Heart right ventricle (tissue), 16 donors: ENCODE results near the gene EIPR1. TPM values are rescaled to one million over a fixed set of nuclear protein-coding genes. Genes with fewer than 3 reads are reported as not detected.

Experiments
- ATAC-seq, 8 donors: fragments of 200-7000 bp; cut with Tn5 transposase; one replicate each; pipeline ENCODE4 v1.9.1; 2020; ENCODE audit warnings: mild to moderate bottlenecking in 8 of 8, moderate library complexity in 8 of 8, moderate number of reproducible peaks in 1 of 8
- DNase-seq, 2 donors: peaks; one replicate each; pipeline ENCODE4 v3.0.0-alpha.2; 2020
- H3K27ac ChIP-seq, 10 donors: fragments of 200-600 bp; sonication (generic) in 2 of 10; one replicate each; pipeline versions ENCODE4 v1.5.0 to v1.8.0; 2020 to 2022; ENCODE audit warnings: mild to moderate bottlenecking in 3 of 10
- H3K27me3 ChIP-seq, 7 donors: fragments of 200-600 bp; one replicate each; pipeline ENCODE4 v1.8.0; 2021 to 2022; ENCODE audit warnings: mild to moderate bottlenecking in 2 of 7
- H3K36me3 ChIP-seq, 9 donors: fragments of 200-600 bp; sonication (generic) in 1 of 9; one replicate each; pipeline versions ENCODE4 v1.5.0 to v1.8.0; 2020 to 2022; ENCODE audit warnings: mild to moderate bottlenecking in 2 of 9
- H3K4me1 ChIP-seq, 9 donors: fragments of 200-600 bp; sonication (generic) in 1 of 9; one replicate each; pipeline versions ENCODE4 v1.5.0 to v1.8.0; 2020 to 2022; ENCODE audit warnings: mild to moderate bottlenecking in 4 of 9
- H3K4me3 ChIP-seq, 10 donors: fragments of 200-600 bp; sonication (generic) in 2 of 10; one replicate each; pipeline versions ENCODE4 v1.5.0 to v1.8.0; 2020 to 2022; ENCODE audit warnings: mild to moderate bottlenecking in 7 of 10, moderate library complexity in 2 of 10
- H3K9me3 ChIP-seq, 11 donors: fragments of 200-600 bp in 10 of 11; sonication (generic) in 2 of 11; one replicate each; pipeline versions ENCODE4 v1.5.0 to v1.8.0; 2013 to 2022; ENCODE audit warnings: mild to moderate bottlenecking in 2 of 11, control low read depth in 1 of 11, moderate library complexity in 1 of 11
- WGBS, 2 donors: extraction: QIAGEN DNeasy Blood & Tissue Kit; methylation state at CpG; one replicate each; pipeline ENCODE4 v1.1.7; 2013; ENCODE audit warnings: inconsistent platforms in 1 of 2; 5-methylcytosine and 5-hydroxymethylcytosine counted together
- intact Hi-C, 10 donors: fragments of 100-400 bp; cut with DNase I; formaldehyde crosslinking; loops; one replicate each; pipeline versions ENCODE4 v1.11.1 to v1.14.2; 2022
- polyA plus RNA-seq, 2 donors: library from polyadenylated mRNA; stranded (reverse); fragments of 200-250 nt; gene quantifications; one replicate each; pipeline ENCODE4 v1.2.3, GENCODE V29; 2013
- total RNA-seq, 10 donors: library from RNA; stranded (reverse); fragmentation: NEBNext Ultra II Directional in 3 of 10; extraction: Animal tissue kit (Norgen Biotek cat#: 25700) in 3 of 10; gene quantifications; one replicate each; pipeline versions ENCODE4 v1.2.1 to v1.2.4, GENCODE V29; 2021 to 2023
- TF ChIP-seq, protein P1 (sequence below), 9 donors: fragments of 200-600 bp; sonication (generic) in 2 of 9; IDR thresholded peaks; one replicate each; pipeline versions ENCODE4 v1.5.0 to v1.8.0; 2021 to 2022; ENCODE audit warnings: antibody characterized with exemption in 9 of 9, mild to moderate bottlenecking in 5 of 9, moderate library complexity in 1 of 9
- donor health status: Arrhythmogenic right ventricular cardiomyopathy.
- donor health status: ischemic (EF 13 %, LVEDD 7.1; RV severe dilation, severe dysfunction).
- donor health status: healthy with polysubstance abuse.
- donor health status: DM: no; HTN: yes; CAD: no.
- donor health status: DM: no; HTN: no; CAD: no.
- donor health status: ischemic (EF 25% LVEDD 6.9; RV normal size, moderate dysfunction).
- donor health status: ischemic (EF 25% LVEDD 5.7; RV mildly dilated, moderate dysfunction).
- donor health status: healthy.
- donor health status: DM: yes; HTN: yes; CAD: no.
- donor health status: Ischemic cardiomyopathy.
- donor health status: ischemic (EF 35%, LVEDD 5.7; RV mildly dilated, moderate dysfunction).
- donor health status: nonischemic (EF 11% LVEDD 7.7; RV severe dilation, severe dysfunction).
- donor health status: DM: yes; HTN: yes; CAD: no.
- donor health status: PGD.
- donor health status: ischemic (EF 29% LVEDD 5.4; RV normal size, mild dysfunction).
- donor health status: nonischemic (EF 23%, LVEDD 6.1; RV moderate dilation, normal function).

EIPR1 gene
- total and polyA plus RNA-seq, 12 donors: 6.8 to 22.3 (median 12.0) TPM

DNA sequence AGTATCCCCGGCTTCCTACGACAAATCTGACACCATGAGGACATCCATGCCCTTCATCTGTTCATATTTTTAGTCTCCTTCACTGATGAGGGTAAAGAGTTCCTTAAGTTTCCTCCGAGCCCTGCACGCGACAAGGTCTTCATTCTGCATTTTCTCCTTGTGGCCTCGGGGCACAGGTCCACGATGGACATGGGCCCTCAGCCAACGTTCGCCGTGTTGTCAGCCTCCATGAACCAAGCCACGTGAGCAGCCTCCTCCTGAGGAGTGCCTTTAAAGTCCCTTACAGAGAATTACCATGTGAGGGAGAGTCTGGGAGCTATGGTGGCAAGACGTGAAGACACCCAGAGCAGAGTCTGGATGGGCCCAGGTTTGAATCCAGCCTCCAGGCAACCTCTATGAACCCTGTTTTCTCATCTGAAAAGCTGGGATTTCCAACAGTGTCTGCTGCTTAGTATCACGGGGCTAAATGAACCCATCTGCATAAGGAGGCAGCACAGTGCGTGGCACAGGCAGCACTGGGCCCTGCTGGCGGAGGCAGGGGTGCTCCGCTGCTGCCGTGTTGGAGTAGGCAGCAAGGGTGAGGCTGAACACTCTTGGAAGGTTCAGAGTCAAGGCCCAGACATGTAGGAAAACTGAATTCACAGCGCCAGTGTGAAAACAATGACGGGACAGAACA is 54.1 kb downstream of the EIPR1 start:
- Histone ChIP-seq H3K4me3 (no peak overlapping the region), H3K36me3 (peaks cover 0 to 19% (median 0%) of the 10 kb centered on the region in 9 donors), H3K27me3 (no peaks in the 10 kb centered on the region), H3K4me1 (no peaks in the 10 kb centered on the region), H3K9me3 (no peaks in the 10 kb centered on the region), H3K27ac (no peak overlapping the region)
- DNase-seq (no peak), ATAC-seq (no peak)
- WGBS, 2 donors: 90 to 93% methylated on average over 19 of the region's 19 CpGs
- TF ChIP-seq, protein P1, sequence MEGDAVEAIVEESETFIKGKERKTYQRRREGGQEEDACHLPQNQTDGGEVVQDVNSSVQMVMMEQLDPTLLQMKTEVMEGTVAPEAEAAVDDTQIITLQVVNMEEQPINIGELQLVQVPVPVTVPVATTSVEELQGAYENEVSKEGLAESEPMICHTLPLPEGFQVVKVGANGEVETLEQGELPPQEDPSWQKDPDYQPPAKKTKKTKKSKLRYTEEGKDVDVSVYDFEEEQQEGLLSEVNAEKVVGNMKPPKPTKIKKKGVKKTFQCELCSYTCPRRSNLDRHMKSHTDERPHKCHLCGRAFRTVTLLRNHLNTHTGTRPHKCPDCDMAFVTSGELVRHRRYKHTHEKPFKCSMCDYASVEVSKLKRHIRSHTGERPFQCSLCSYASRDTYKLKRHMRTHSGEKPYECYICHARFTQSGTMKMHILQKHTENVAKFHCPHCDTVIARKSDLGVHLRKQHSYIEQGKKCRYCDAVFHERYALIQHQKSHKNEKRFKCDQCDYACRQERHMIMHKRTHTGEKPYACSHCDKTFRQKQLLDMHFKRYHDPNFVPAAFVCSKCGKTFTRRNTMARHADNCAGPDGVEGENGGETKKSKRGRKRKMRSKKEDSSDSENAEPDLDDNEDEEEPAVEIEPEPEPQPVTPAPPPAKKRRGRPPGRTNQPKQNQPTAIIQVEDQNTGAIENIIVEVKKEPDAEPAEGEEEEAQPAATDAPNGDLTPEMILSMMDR (IDR thresholded peaks at IDR 0.05): no peak
- intact Hi-C loops: no loop called here

DNA sequence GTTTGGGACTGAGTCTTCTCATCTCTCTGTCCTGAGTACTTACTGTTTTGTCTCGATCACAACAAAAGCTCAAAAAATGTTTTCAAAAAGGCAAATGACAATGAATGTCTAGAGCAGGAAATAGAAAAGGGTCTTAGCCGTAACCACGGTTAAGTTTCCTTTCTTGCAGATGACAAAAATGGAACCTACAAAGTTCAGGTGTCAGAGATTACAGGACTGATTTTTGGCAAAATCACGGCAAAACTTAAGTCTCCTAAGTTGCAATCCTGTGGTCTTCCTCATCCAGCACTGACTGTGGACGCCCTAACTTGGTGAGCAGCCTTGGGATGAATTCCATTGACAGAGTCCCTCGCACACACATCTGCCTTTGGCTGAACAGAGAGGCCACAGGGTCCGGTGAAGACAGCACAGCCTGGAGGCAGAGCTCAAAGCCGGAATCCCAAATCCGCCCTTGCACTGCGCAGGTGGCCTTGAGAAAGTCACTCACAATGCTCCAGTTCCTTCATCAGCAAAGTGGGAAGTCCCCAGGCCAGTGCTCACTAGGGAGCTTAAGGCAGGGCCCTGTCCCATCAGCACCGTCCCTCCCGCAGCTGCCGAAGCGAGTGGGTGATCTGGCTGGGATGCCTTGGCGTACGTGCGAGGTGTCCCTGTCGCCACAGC is 55.2 kb downstream of the EIPR1 start:
- TF ChIP-seq, protein P1 (IDR thresholded peaks at IDR 0.05): no peak
- WGBS, 2 donors: 94 to 95% methylated on average over 18 of the region's 18 CpGs
- ATAC-seq (no peak), DNase-seq (no peak)
- no peak overlapping the region for H3K4me3 ChIP-seq
- no peaks in the 10 kb centered on the region for H3K9me3 ChIP-seq
- H3K27ac ChIP-seq: no peak overlapping the region
- H3K36me3 ChIP-seq: peaks cover 0 to 29% (median 0%) of the 10 kb centered on the region in 9 donors
- no peaks in the 10 kb centered on the region for H3K4me1 ChIP-seq
- no peaks in the 10 kb centered on the region for H3K27me3 ChIP-seq
- intact Hi-C loops: no loop called here

DNA sequence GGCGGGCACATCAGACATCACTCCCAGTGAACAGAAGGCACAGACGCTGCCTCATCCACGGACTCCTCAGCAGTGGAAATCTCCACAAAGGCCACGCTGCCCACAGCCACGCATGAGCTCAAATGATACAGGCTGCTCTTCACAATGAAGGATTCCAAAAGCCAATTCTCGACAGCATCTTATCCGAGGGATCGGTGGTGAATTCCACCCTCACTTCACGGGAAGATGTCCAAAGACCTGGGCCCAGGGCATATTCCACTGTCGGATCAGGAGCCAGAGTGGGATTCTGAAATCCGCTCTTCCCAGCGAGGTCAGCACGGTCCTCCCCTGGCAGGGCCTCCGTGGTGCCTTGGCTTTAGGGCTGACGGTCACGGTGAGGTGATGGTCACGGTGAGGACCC is 55.8 kb downstream of the EIPR1 start:
- Histone ChIP-seq H3K36me3 (peaks cover 0 to 29% (median 0%) of the 10 kb centered on the region in 9 donors), H3K27ac (no peak overlapping the region), H3K27me3 (no peaks in the 10 kb centered on the region), H3K4me3 (no peak overlapping the region), H3K9me3 (no peaks in the 10 kb centered on the region), H3K4me1 (no peaks in the 10 kb centered on the region)
- TF ChIP-seq, protein P1 (IDR thresholded peaks at IDR 0.05): no peak
- intact Hi-C loops: no loop called here
- WGBS, 2 donors: 91 to 95% methylated on average over 17 of the region's 17 CpGs
- ATAC-seq (no peak), DNase-seq (no peak)

DNA sequence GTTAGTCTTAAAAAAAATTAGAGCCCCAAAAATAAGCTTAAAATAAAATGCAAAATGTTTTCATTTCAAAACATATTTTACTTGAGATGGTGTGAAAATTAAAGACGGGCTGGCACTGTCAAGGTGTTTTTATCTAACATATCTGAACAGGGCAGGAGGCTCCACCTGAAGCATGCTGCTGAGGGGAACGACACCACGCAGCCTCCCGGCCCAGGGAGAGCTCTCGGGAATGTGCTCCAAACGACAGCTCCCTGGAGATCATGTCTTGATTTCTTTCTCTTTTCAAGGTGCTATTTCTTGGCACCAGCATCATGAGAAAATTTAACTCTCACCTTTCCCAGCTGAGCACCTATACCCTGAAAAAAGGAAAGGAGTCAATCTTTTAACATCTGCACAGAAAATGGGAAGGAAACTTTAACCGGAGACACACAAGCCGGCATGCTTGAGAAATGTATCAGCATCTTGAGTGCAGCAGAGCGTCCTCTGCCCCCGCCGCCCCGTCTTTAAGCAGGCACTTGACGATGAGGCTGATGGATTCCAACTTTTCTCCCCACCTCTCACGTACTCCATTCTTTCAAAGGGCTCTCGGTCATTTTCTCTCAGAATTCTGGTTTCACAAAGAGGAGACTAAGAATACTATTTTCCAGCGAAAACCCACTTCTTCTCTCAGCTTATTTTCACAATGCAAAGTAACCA is 56.6 kb downstream of the EIPR1 start:
- no peaks in the 10 kb centered on the region for H3K9me3 ChIP-seq
- no peak for ATAC-seq
- WGBS, 2 donors: 79 to 81% methylated on average over 16 of the region's 16 CpGs
- TF ChIP-seq, protein P1 (IDR thresholded peaks at IDR 0.05): no peak
- no peak for DNase-seq
- H3K36me3 ChIP-seq: peaks cover 0 to 29% (median 0%) of the 10 kb centered on the region in 9 donors
- intact Hi-C loops: no loop called here
- no peak overlapping the region for H3K4me3 ChIP-seq
- no peaks in the 10 kb centered on the region for H3K4me1 ChIP-seq
- H3K27me3 ChIP-seq: no peaks in the 10 kb centered on the region
- H3K27ac ChIP-seq: no peak overlapping the region
